GM19328 (cell line): ENCODE results near the gene PRM1.

Source experiments
- ATAC-seq: cut with Tn5 transposase; IDR thresholded peaks from one replicate; pipeline ENCODE4 v1.9.1; 2021; ENCODE audit warnings: mild to moderate bottlenecking, moderate library complexity; ENCODE audit not compliant: unreplicated experiment

The PRM1 gene, protein sequence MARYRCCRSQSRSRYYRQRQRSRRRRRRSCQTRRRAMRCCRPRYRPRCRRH

DNA sequence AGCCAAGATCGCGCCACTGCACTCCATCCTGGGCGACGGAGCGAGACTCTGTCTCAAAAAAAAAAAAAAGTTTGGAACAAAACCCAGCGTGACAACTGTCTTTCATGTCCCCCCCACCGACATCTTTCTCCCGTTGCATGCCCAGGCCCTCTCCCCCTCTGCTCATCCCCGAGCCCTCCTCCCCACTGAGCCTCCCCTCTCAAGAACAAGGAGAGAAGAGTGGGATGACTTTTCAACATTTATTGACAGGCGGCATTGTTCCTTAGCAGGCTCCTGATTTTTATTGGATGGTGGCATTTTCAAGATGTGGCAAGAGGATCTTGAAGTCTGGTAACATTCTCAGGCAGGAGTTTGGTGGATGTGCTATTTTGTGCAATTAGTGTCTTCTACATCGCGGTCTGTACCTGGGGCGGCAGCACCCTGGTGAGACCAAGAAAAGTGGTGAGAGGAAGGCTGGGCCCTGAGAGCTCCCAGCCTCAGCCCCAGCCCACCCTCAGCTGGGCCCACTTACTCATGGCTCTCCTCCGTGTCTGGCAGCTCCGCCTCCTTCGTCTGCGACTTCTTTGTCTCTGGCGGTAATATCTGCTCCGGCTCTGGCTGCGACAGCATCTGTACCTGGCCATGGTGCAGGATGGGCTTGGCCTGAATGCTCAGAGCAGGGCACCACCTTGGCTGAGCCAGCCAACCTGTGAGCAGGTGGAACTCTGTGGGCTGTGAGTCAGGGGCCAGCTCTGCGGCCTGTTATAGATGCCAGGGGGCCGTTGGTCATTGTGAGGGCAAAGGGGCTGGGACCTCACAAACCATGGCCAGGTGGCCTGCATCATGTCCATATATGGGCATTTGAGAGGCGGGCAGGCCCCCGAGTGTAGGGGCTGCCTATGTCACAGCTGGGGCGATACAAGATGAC lies at the start of gene PRM1:
Gene PRM1, minus strand, starts transcription at position 715 of the 907 bp plus-strand sequence. Its CDS starts 92 bp downstream, at position 623.
- ATAC-seq = no peak

DNA sequence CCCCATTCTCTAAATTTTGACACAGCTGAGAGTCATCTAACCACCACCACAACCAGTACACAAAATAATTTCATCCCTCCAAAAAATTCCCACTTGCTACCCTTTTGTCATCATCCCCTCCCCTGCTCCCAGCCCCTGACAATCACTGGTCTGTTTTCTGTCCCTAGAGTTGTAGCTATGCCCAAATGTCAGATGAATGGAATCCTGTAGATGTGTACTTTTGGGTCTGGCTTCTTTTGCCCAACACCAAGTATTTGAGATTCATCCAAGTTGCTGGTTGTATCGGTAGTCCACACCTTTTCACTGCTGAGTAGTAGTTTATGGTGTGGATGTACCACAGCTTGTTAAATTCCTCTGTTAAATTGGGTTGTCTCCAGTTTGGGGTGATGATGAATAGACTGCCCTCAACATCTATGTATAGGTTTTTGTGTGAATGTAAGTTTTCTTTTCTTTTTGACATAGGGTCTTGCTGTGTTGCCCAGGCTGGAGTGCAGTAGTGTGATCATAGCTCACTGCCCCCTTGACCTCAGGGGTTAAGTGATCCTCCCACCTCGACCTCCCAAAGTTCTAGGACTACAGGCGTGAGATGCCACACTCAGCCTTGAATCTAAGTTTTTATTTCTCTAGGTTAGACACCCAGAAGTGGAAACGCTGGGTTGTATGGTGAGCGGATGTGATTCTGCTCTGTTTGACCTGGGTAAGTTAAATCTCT lies 49.6 kb upstream of the PRM1 start:
- no peak for ATAC-seq

DNA sequence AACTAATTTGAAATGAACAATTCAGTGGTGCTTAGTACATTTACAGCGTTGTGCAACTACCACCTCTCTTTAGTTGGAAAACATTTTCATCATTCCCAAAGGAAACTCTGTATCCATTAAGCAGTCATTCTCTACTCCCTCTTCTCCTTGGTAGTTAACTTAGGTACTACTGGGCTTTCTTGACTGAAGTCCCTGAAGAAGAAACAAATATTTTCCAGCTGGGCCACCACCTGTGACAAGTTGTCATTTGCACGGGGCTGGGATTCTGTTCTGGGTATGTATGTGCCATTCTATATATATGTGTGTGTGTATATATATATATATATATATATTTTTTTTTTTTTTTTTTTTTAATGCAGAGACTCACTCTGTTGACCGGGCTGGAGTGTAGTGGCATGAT lies 48.8 kb upstream of the PRM1 start:
- ATAC-seq = no peak

DNA sequence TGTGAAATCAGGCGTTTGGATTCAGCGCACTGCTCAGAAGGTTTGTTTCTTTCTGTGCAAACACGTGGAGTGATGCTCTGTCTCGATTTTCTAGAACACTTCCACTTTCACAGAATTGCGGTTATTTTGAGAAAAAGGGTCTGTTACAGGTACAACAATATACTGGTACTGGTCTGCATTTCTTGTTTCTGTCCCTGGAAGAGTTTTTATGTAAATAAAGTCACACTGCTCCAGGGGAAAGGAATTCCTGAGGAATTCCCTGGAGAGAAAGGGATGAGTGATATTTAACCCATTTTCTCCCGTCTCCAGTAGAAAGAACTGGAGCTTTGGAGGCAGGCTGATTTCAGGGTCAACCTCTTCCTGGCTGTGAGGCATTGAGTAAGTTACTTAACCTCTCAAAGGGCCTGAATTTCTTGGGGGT lies 48.0 kb upstream of the PRM1 start:
- no peak for ATAC-seq

DNA sequence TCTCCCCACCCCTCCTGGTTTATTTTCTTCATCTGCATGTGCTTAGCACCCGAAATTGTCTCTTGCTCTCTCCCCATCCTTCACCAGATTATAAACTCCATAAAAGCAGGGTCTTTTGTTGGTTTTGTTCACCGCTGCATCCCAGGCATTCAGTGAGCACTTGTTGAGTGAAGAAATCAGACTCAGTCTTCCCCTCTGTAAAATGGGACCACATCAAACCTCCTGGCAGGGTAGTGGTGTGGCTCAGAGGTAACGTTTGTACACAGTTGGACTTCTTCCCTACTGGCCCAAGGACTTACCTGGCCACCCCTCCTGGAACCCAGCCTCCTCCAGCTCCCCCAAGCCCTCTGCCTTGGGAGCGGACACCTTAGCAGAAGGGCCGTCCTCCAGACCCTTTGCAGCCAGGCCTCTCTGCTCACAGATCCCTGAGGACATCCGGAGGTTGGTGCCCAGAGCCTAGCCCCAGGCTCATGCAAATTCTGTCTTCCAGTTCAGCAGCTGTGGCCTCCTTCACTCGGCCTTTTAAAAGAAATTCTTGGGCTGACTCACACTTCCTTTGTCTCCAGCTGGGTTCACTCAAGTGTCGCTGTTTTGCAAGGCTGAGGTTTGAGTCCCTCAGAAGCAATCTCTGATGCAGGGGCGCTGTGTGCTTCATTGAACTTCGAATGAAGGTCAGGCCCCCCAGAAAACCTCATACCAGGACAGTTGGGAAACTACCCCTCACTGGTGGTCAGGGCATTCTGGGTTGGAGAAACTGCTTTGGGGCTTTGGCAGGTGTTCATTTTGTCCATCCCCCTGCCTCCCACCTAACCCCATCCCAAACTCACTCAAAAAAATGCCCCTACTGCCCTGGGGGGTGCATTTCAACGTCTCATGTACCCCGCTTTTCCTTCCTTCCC lies 47.3 kb upstream of the PRM1 start:
- peak; percentile 74 for ATAC-seq

DNA sequence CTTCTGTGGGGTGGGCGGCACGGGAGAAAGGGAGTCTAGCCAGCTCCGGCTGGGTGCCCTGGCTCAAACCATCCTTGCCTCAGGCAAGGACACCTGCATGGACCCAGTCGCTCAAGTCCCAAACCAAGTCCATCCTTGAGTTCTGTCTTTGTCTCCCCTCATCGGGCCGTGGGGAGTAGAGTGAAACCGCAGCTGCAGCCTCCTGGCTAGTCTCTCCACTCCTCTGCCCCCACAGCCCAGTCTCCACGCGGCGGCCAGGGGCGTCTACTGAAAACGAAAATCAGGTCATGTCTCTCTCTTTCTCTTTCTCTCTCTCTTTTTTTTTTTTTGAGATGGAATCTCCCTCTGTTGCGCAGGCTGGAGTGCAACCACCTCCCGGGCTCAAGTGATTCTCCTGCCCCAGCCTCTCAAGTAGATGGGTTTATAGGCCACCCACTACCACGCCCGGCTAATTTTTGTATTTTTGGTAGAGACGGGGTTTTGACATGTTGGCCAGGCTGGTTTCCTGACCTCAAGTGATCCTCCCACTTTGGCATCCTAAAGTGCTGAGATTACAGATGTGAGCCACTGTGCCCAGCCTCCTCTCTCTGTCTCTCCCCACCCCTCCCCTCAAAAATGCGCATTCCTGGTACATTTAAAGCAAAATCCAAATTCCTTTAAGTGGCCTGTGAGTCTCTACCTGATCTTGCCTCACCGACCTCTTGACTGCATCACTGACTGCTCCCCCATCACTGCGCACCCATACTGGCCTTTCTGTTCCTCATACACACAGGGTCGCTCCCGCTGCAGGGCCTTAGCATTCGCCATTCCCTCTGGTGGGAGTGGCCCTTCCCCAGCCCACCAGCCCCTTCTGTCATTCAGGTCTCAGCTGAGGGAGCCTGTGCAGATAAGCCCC lies 46.4 kb upstream of the PRM1 start:
- ATAC-seq = no peak

DNA sequence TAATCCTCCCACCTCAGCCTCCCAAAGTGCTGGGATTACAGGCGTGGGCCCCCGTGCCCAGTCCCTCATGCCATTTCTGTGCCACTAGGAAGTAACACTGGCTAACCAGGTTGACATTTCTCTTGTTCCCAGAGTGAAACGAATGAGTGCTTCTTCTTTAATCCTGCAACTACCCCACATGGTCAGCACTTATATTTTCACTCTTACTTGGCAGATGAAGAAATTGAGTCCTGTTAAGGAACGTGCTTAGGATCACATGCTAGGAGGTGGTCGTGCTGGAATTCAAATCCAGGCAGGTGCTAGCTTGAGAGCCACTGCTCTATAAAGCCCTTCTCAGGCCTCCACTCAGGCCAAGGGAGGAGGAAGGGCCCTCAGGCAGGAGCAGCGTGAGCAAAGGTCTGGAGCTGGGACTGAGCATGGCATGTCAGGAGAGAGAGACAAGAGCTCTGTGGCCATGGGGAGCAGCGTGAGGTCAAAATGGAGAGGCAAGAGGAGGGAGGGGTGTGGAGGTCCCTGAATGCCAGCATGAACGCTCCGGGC lies 45.7 kb upstream of the PRM1 start:
- no peak for ATAC-seq

DNA sequence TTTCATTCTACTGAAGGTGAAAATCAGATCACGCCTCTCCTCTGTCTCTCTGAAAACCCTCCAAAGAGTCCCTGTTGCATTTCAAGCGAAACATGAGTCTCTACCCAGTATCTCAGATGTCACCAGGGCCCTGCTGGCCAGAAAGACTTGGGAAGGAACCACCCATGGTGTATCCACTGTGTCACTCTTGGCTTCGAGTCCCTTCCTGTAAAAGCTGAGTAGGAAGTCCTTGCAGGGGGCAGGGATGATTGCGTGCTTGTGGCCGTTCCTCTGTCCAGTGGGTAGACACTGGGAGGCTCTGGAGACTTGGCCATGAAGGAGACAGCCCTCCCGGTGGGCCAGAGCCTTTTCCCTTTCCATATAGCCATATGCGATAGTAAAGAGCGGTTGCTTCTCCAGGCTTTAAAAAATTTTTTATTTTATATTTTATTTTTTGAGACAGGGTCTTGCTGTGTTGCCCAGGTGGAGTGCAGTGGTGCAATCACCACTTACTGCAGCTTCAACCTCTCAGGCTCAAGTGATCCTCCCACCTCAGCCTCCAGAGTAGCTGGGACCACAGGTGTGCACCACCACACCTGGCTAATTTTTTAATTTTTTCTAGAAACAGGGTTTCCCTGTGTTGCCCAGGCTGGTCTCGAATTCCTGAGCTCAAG lies 45.1 kb upstream of the PRM1 start:
- no peak for ATAC-seq

DNA sequence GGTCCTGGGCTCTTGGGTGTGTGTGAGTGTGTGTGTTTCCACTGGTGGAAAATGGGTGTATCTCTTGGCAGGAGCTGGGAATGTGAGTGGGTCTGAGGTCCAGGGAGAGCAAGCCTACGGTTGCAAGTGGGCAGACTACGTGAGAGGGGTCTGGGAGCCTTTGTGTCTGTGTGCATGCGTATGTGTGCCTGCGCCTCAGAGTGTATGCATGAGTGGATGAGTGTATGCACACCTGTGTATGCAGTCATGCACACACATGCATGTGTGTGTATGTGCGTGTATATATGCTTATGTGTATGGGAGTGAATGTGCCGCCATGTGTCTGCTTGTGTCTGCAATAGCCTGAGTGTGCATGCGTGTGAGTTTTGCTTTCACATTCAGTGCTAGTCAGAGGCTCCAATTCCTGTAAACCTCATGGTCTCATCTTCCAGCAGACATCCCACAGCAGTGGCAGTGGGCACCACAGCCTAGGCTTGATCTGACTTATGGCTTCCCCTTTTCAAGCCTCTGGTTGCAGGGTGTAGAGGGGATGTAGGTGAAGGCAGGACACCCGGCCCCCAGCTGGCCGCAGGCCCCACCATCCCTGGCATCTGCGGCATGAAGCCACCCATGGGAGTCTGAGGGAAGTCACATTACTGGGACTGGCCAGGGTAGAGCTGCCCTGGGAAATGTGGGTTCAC lies 44.4 kb upstream of the PRM1 start:
- no peak for ATAC-seq

DNA sequence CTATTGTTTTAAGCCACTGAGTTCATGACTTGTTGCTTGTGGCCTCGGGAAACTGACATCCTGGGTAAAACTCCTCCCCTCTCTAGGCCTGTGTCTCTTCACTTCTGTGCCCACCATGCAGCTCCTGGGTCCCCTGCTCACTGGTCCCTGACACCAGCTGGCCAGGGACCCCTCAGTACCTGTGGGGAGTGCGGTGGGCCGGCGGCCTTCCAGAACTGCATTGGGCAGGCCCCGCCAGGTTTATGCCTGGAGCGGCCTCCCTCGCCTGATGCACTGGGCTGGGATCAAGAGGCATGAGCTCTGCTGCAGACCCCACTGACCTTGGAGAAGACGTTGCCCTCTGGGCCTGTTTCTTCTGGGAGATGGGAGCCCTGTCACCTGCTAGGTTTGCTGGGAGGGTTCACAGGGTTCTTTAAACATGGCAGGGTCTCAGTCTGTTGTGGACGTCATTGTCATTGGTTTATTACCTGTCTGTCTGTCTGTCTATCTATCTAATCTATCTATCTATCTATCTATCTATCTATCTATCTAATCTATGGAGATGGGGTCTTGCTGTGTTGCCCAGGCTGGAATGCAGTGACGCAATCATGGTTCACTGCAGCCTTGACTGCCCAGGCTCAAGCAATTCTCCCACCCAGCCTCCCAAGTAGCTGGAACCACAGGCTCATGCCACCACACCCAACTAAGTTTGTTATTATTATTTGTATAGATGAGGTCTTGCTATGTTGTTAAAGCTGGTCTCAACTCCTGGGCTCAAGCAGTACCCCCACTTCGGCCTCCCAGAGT lies 42.6 kb upstream of the PRM1 start:
- no peak for ATAC-seq

DNA sequence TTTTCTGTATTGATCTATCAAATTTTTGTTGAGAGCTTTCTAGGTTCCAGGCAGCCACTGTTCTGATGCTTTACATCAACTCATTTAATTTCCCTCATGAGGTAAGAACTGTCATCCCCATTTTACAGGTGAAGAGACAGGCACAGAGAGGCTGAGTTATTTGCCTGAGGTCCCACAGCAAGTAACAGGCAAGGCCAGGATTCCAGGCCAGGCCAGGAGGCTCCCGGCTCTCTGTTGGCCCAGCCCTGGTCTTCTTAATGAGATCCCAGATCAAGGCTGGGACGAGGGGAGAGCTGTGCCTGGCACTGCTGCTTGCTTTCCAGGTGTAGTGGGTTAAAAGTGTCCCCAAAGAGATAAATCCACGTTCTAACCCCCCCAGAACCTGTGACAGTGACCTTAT lies 41.7 kb upstream of the PRM1 start:
- ATAC-seq = no peak

DNA sequence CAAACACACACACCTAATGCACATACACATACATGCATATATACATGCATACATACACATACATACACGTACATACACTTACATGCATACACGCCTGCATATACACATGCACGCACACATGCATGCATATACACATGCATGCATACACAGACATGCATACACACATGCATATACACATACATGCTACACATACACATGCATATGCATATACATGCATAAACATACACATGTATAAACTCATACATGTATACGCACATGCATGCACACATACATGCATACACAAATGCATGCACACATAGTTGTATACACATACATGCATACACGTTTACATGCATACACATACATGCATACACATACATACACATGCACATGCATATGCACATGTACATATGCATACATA lies 40.5 kb upstream of the PRM1 start:
- ATAC-seq = no peak

DNA sequence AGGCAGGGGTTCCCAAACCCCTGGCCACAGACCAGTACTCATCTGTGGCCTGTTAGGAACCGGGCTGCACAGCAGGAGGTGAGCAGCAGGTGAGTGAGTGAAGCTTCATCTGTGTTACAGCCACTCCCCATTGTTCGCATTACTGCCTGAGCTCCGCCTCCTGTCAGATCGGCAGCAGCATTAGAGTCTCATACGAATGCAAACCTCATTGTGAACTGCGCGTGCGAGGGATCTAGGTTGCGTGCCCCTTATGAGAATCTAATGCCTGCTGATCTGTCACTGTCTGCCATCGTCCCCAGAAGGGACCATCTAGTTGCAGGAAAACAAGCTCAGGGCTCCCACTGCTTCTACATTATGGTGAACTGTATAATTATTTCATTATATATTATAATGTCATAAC lies 39.0 kb upstream of the PRM1 start:
- ATAC-seq = no peak

DNA sequence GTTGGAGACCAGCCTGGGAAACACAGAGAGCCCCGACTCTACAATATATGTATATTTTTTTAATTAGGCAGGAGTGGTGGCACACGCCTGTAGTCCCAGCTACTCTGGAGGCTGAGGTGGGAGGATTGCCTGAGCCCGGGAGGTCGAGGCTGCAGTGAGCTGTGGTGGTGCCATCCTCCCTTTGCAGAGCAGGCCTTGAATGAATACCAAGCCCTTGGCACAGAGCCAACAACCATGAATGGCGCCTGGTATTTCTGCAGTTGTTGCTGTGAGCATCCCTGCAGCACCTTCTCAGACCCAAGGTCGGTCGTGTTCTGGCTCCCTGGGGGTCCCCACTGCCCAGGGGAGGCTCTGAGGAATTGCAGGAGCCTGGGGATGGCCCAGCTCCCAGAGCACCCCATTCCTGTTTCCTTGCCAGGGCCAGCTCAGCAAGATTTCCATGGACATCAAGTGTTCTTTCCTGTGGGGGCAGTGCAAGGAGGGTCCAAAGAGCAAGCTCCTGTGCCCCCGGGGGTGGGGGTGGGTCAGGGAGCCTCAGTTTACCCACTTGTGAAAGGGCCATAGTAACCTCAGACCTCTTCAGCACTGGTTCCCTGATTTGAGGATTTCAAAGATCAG lies 38.5 kb upstream of the PRM1 start:
- no peak for ATAC-seq

DNA sequence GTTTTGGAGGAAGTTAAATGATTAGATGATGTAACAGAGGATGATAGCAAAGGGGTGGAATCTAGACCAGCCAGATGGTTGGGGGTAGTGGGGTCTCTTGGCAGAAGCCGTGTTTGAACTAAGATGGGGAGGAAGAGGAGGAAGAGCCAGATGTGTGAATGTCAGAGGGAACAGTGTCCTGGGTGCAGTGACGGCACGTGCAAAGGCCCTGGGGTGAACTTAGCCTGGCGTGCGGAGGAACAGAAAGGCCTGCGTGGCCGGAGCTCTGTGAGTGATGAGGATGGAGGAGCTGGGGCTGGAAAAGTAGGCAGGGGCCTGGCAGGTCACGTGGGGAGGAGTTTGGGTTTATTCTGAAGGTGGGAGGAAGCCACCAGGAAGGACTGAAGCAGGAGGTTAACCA lies 37.7 kb upstream of the PRM1 start:
- ATAC-seq = no peak

DNA sequence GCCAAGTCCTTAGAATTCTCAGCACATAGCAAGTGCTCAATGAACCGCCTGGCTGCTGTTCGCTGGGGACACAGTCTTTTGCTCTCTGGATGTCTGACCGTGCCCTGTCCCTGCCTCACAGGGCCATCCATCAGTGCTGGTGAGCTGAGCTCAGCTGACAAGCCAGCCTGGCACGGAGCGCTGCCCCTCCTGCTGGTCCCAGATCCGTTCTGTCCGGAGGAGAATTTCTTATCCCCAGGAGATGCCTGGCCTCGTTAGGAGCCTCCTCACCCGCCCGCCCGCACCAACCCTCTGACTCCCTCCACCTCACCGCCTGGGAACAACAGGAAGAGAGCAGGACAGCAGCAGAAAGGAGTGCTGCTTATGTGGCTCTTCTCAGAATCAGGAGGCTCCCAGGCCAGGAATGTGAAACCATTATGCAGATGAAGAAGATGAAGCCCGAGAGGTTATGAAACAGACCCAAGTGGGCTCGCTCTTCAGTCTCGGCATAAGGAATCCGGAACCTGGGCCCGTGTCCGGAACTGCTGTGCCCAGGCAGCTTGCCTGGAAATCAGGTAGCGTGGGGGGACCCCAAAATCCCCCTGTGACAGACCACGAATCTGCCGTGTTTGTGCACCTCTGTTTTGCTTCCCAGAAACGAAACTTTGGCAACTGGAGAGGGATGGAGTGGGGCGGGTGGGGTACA lies 35.3 kb upstream of the PRM1 start:
- no peak for ATAC-seq

DNA sequence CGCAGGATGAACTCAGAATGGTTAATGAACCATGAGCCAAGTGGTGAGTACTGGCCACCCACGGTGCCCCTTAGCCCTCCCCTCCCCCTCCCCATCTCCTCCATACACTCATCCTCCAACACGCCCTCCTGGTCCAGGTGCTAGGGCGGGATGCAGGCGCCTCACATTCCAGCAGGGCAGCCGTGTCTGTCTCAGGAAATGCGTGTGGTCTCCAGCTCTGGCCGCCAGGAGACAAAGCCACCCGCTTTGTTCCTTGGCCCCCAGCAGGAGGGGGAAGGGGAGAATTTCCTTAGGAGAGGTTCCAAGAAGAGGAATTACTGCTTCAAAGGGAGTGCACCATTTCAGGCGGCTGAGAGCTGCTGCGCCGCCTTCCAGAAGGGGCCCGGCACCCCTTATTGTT lies 34.4 kb upstream of the PRM1 start:
- ATAC-seq = no peak
